ENCODE results near the gene C4orf33.

Gene C4orf33

DNA sequence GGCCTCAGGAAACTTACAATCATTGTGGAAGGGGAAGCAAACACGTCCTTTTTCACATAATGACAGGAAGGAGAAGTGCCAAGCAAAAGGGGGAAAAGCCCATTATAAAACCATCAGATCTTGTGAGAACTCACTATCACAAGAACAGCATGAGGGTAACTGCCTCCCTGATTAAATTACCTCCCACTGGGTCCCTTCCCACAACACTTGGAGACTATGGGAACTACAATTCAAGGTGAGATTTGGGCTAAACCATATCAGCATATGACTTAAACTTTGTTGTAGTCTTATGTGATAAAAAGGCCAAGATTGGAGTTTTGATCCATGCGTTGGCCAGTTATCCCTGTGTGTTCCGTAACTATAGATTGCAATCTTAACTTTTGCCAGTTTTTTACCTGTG, 68.3 kb downstream of the C4orf33 start:
- Histone ChIP-seq H3K9me3 (ENCODE audit: control insufficient read depth, insufficient read depth, low read depth, low read length) (no peaks in the 10 kb centered on the region), H3K4me3 (ENCODE audit: low read depth, low read length) (no peak overlapping the region), H3K27ac (ENCODE audit: extremely low read depth, low read depth, low read length) (no peak overlapping the region), H3K36me3 (ENCODE audit: control insufficient read depth in 2 of 2, insufficient read depth in 1 of 2, low read length in 2 of 2) (no peaks in the 10 kb centered on the region), H3K4me1 (ENCODE audit: control insufficient read depth, insufficient read depth, low read length) (no peaks in the 10 kb centered on the region)
- POLR2A ChIA-PET = no interaction called here
- CTCF ChIA-PET = no interaction called here
- TF ChIP-seq, protein P1, sequence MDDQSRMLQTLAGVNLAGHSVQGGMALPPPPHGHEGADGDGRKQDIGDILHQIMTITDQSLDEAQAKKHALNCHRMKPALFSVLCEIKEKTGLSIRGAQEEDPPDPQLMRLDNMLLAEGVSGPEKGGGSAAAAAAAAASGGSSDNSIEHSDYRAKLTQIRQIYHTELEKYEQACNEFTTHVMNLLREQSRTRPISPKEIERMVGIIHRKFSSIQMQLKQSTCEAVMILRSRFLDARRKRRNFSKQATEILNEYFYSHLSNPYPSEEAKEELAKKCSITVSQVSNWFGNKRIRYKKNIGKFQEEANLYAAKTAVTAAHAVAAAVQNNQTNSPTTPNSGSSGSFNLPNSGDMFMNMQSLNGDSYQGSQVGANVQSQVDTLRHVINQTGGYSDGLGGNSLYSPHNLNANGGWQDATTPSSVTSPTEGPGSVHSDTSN (CRISPR knock-in tag; IDR thresholded peaks at IDR 0.05) = no peak
- TF ChIP-seq ZNF157 (tag by site-specific recombination; IDR thresholded peaks at IDR 0.05) = no peak
- TF ChIP-seq ZNF776 (tag by site-specific recombination; IDR thresholded peaks at IDR 0.05; ENCODE audit: borderline replicate concordance) = no peak
- no peak for TF ChIP-seq ZBTB7A (tag by site-specific recombination; IDR thresholded peaks at IDR 0.05; ENCODE audit: low read depth)
- no peak for TF ChIP-seq ZNF777 (tag by site-specific recombination; IDR thresholded peaks at IDR 0.05; ENCODE audit: borderline replicate concordance)
- TF ChIP-seq, protein P2, sequence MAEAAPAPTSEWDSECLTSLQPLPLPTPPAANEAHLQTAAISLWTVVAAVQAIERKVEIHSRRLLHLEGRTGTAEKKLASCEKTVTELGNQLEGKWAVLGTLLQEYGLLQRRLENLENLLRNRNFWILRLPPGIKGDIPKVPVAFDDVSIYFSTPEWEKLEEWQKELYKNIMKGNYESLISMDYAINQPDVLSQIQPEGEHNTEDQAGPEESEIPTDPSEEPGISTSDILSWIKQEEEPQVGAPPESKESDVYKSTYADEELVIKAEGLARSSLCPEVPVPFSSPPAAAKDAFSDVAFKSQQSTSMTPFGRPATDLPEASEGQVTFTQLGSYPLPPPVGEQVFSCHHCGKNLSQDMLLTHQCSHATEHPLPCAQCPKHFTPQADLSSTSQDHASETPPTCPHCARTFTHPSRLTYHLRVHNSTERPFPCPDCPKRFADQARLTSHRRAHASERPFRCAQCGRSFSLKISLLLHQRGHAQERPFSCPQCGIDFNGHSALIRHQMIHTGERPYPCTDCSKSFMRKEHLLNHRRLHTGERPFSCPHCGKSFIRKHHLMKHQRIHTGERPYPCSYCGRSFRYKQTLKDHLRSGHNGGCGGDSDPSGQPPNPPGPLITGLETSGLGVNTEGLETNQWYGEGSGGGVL (tag by site-specific recombination; IDR thresholded peaks at IDR 0.05) = no peak
- no peak for TF ChIP-seq ZNF521 (tag by site-specific recombination; IDR thresholded peaks at IDR 0.05)
- TF ChIP-seq ZNF266 (tag by site-specific recombination; IDR thresholded peaks at IDR 0.05; ENCODE audit: low read depth) = no peak
- TF ChIP-seq, protein P3, sequence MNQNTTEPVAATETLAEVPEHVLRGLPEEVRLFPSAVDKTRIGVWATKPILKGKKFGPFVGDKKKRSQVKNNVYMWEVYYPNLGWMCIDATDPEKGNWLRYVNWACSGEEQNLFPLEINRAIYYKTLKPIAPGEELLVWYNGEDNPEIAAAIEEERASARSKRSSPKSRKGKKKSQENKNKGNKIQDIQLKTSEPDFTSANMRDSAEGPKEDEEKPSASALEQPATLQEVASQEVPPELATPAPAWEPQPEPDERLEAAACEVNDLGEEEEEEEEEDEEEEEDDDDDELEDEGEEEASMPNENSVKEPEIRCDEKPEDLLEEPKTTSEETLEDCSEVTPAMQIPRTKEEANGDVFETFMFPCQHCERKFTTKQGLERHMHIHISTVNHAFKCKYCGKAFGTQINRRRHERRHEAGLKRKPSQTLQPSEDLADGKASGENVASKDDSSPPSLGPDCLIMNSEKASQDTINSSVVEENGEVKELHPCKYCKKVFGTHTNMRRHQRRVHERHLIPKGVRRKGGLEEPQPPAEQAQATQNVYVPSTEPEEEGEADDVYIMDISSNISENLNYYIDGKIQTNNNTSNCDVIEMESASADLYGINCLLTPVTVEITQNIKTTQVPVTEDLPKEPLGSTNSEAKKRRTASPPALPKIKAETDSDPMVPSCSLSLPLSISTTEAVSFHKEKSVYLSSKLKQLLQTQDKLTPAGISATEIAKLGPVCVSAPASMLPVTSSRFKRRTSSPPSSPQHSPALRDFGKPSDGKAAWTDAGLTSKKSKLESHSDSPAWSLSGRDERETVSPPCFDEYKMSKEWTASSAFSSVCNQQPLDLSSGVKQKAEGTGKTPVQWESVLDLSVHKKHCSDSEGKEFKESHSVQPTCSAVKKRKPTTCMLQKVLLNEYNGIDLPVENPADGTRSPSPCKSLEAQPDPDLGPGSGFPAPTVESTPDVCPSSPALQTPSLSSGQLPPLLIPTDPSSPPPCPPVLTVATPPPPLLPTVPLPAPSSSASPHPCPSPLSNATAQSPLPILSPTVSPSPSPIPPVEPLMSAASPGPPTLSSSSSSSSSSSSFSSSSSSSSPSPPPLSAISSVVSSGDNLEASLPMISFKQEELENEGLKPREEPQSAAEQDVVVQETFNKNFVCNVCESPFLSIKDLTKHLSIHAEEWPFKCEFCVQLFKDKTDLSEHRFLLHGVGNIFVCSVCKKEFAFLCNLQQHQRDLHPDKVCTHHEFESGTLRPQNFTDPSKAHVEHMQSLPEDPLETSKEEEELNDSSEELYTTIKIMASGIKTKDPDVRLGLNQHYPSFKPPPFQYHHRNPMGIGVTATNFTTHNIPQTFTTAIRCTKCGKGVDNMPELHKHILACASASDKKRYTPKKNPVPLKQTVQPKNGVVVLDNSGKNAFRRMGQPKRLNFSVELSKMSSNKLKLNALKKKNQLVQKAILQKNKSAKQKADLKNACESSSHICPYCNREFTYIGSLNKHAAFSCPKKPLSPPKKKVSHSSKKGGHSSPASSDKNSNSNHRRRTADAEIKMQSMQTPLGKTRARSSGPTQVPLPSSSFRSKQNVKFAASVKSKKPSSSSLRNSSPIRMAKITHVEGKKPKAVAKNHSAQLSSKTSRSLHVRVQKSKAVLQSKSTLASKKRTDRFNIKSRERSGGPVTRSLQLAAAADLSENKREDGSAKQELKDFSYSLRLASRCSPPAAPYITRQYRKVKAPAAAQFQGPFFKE (tag by site-specific recombination; IDR thresholded peaks at IDR 0.05; ENCODE audit: borderline replicate concordance) = no peak
- TF ChIP-seq, protein P4, sequence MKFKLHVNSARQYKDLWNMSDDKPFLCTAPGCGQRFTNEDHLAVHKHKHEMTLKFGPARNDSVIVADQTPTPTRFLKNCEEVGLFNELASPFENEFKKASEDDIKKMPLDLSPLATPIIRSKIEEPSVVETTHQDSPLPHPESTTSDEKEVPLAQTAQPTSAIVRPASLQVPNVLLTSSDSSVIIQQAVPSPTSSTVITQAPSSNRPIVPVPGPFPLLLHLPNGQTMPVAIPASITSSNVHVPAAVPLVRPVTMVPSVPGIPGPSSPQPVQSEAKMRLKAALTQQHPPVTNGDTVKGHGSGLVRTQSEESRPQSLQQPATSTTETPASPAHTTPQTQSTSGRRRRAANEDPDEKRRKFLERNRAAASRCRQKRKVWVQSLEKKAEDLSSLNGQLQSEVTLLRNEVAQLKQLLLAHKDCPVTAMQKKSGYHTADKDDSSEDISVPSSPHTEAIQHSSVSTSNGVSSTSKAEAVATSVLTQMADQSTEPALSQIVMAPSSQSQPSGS (tag by site-specific recombination; IDR thresholded peaks at IDR 0.05; ENCODE audit: low read depth) = no peak
- no peak for TF ChIP-seq HOXC10 (CRISPR knock-in tag; IDR thresholded peaks at IDR 0.05)
- TF ChIP-seq, protein P5, sequence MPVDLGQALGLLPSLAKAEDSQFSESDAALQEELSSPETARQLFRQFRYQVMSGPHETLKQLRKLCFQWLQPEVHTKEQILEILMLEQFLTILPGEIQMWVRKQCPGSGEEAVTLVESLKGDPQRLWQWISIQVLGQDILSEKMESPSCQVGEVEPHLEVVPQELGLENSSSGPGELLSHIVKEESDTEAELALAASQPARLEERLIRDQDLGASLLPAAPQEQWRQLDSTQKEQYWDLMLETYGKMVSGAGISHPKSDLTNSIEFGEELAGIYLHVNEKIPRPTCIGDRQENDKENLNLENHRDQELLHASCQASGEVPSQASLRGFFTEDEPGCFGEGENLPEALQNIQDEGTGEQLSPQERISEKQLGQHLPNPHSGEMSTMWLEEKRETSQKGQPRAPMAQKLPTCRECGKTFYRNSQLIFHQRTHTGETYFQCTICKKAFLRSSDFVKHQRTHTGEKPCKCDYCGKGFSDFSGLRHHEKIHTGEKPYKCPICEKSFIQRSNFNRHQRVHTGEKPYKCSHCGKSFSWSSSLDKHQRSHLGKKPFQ (tag by site-specific recombination; IDR thresholded peaks at IDR 0.05) = no peak
- no peak for TF ChIP-seq GLI4 (tag by site-specific recombination; IDR thresholded peaks at IDR 0.05)
- TF ChIP-seq ZNF274 (IDR thresholded peaks at IDR 0.05; ENCODE audit: low read length) = no peak
- no peak for TF ChIP-seq ZNF274 (tag by site-specific recombination; IDR thresholded peaks at IDR 0.05; ENCODE audit: borderline replicate concordance)
